ENCODE data around the gene SETX.

DNA sequence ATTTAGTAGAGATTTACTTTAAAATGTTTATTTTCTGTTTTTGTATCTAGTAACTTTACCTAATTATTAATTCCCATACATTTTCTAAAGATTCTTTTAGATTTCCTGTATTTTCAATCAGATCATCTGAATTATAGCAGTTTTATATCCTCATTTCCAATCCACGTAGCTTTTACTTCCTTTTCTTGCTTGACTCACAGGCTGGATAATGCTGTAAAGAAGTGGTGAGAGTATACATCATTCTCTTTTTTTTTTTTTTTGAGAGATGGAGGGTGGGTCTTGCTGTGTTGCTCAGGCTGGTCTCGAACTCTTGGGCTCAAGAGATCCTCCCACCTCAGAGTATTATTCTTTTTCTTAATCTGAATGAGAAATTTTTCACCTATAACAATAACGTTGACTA, 11.2 kb upstream of the SETX start:
- TF ChIP-seq, protein P1, sequence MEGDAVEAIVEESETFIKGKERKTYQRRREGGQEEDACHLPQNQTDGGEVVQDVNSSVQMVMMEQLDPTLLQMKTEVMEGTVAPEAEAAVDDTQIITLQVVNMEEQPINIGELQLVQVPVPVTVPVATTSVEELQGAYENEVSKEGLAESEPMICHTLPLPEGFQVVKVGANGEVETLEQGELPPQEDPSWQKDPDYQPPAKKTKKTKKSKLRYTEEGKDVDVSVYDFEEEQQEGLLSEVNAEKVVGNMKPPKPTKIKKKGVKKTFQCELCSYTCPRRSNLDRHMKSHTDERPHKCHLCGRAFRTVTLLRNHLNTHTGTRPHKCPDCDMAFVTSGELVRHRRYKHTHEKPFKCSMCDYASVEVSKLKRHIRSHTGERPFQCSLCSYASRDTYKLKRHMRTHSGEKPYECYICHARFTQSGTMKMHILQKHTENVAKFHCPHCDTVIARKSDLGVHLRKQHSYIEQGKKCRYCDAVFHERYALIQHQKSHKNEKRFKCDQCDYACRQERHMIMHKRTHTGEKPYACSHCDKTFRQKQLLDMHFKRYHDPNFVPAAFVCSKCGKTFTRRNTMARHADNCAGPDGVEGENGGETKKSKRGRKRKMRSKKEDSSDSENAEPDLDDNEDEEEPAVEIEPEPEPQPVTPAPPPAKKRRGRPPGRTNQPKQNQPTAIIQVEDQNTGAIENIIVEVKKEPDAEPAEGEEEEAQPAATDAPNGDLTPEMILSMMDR (IDR thresholded peaks at IDR 0.05): no peak
- no peak for TF ChIP-seq POLR2A (IDR thresholded peaks at IDR 0.05)

Data from breast epithelium (tissue), 3 donors.